Natural killer cell (primary cell): ENCODE data around the gene TMBIM6. TPM values are rescaled to one million over a fixed set of nuclear protein-coding genes. Genes with fewer than 3 reads are reported as not detected.
"Not testable (repeated sequence)": the region's sequence is repeated elsewhere in the genome, so short reads cannot be mapped to it uniquely, and the experiment has no call there.

Experiments used
- ATAC-seq, 3 donors: fragments of 150-1000 bp in 2 of 3; fragments of 200-7000 bp in 1 of 3; cut with Tn5 transposase; 1 replicate in 1 of 3; 2 replicates in 2 of 3; pipeline ENCODE4 v1.10.0; 2021; ENCODE audit warnings: mild to moderate bottlenecking in 2 of 3, moderate library complexity in 2 of 3
- DNase-seq, 2 donors: peaks; one replicate each; pipeline versions ENCODE4 v3.0.0 to v3.0.0-alpha.2; 2013 to 2021; ENCODE audit warnings: mixed read lengths in 1 of 2
- H3K27ac ChIP-seq: one replicate; pipeline ENCODE4 v1.5.1; 2013; ENCODE audit warnings: mild to moderate bottlenecking, low read length
- H3K27me3 ChIP-seq: one replicate; pipeline ENCODE4 v1.6.1; 2013; ENCODE audit warnings: low read length; ENCODE audit not compliant: control insufficient read depth, insufficient read depth
- H3K36me3 ChIP-seq: one replicate; pipeline ENCODE4 v1.6.1; 2013; ENCODE audit warnings: low read length; ENCODE audit not compliant: control insufficient read depth, insufficient read depth
- H3K4me1 ChIP-seq: one replicate; pipeline ENCODE4 v1.6.1; 2013; ENCODE audit warnings: low read length; ENCODE audit not compliant: control insufficient read depth, insufficient read depth
- H3K4me3 ChIP-seq: one replicate; pipeline ENCODE4 v1.5.1; 2013; ENCODE audit warnings: low read length
- H3K9me3 ChIP-seq: one replicate; pipeline ENCODE4 v1.6.1; 2013; ENCODE audit warnings: low read length; ENCODE audit not compliant: control insufficient read depth, insufficient read depth
- H3K27ac Mint-ChIP-seq, 2 donors: one replicate each; pipeline ENCODE4 v1.8.0; 2022; ENCODE audit warnings: mild to moderate bottlenecking in 2 of 2, mixed read lengths in 2 of 2, moderate library complexity in 1 of 2
- H3K27me3 Mint-ChIP-seq, 2 donors: one replicate each; pipeline ENCODE4 v1.8.0; 2022; ENCODE audit warnings: low read depth in 2 of 2, mixed read lengths in 2 of 2
- H3K36me3 Mint-ChIP-seq: one replicate; pipeline ENCODE4 v1.8.0; 2022; ENCODE audit warnings: mixed read lengths
- H3K4me1 Mint-ChIP-seq, 2 donors: one replicate each; pipeline ENCODE4 v1.8.0; 2022; ENCODE audit warnings: mixed read lengths in 2 of 2
- H3K4me3 Mint-ChIP-seq: one replicate; pipeline ENCODE4 v1.8.0; 2022; ENCODE audit warnings: mild to moderate bottlenecking, moderate library complexity, mixed read lengths
- H3K9me3 Mint-ChIP-seq, 2 donors: one replicate each; pipeline ENCODE4 v1.8.0; 2022; ENCODE audit warnings: mixed read lengths in 2 of 2
- WGBS: methylation state at CpG from one replicate; pipeline ENCODE4 v1.1.7; 2013; ENCODE audit warnings: missing lambda C conversion rate; ENCODE audit not compliant: insufficient coverage; 5-methylcytosine and 5-hydroxymethylcytosine counted together
- intact Hi-C: fragments of 100-400 bp; cut with micrococcal nuclease; formaldehyde crosslinking; loops from one replicate; pipeline ENCODE4 v1.14.2; 2022
- total RNA-seq, 4 donors: library from RNA; stranded (reverse); fragments of 120-200 nt in 1 of 4; gene quantifications; one replicate each; pipeline versions ENCODE4 v1.2.3 to v1.2.4, GENCODE V29; 2013 to 2022
- TF ChIP-seq, protein P1 (sequence below): fragments of 200-600 bp; IDR thresholded peaks from one replicate; pipeline ENCODE4 v1.8.0; 2022; ENCODE audit warnings: antibody characterized with exemption

The TMBIM6 gene
- total RNA-seq, 3 donors from 2014 or later (not counting 1 experiment from before 2014, with no cell fraction given): 326 to 375 (median 366) TPM

DNA sequence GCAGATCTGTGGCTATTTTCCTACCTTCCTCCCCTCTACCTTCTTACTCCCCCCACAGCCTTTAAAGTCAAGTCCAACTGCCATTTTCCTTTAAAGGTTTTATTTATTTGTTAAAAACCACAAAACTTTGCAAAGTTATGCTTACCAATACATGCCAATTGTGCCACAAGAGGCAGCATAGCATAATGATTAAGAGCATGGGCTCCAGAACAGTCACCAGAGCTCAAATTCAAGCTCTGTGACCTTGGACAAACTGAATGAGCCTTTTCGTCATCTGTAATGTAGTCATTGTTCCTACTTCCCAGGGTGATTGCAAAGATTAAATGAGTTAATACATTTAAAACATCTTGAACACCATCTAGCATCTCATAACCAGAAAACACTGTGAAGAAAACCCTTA, 21.1 kb upstream of the TMBIM6 start:
- WGBS: no CpG with 5 or more reads among the region's 1 CpG
- peak in 1 of 2 donors; percentile 34 for DNase-seq
- intact Hi-C loops: no loop called here
- Mint-ChIP-seq H3K4me3 (no peak overlapping the region), H3K36me3 (no peaks in the 10 kb centered on the region), H3K9me3 (no peaks in the 10 kb centered on the region), H3K27me3 (peaks cover 0 to 14% of the 10 kb centered on the region in 2 donors), H3K4me1 (peaks cover 0 to 11% of the 10 kb centered on the region in 2 donors), H3K27ac (no peak overlapping the region)
- TF ChIP-seq, protein P1, sequence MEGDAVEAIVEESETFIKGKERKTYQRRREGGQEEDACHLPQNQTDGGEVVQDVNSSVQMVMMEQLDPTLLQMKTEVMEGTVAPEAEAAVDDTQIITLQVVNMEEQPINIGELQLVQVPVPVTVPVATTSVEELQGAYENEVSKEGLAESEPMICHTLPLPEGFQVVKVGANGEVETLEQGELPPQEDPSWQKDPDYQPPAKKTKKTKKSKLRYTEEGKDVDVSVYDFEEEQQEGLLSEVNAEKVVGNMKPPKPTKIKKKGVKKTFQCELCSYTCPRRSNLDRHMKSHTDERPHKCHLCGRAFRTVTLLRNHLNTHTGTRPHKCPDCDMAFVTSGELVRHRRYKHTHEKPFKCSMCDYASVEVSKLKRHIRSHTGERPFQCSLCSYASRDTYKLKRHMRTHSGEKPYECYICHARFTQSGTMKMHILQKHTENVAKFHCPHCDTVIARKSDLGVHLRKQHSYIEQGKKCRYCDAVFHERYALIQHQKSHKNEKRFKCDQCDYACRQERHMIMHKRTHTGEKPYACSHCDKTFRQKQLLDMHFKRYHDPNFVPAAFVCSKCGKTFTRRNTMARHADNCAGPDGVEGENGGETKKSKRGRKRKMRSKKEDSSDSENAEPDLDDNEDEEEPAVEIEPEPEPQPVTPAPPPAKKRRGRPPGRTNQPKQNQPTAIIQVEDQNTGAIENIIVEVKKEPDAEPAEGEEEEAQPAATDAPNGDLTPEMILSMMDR: no peak
- ATAC-seq: peak in 1 of 3 donors; percentile 45
- Histone ChIP-seq H3K4me3 (no peak overlapping the region), H3K9me3 (no peaks in the 10 kb centered on the region), H3K4me1 (no peaks in the 10 kb centered on the region), H3K27me3 (peaks cover 3% of the 10 kb centered on the region), H3K36me3 (no peaks in the 10 kb centered on the region), H3K27ac (no peak overlapping the region)

DNA sequence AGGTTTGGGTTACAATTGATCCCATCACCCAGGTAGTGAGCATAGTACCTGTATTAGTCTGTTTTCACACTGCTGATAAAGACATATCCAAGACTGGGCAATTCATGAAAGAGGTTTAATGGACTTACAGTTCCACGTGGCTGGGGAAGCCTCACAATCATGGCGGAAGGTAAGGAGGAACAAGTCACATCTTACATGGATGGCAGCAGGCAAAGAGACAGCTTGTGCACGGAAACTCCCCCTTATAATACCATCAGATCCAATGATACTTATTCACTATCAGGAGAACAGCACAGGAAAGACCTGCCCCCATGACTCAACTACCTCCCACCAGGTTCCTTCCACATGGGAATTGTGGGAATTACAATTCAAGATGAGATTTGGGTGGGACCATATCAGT, 20.0 kb upstream of the TMBIM6 start:
- H3K4me1 ChIP-seq, H3K4me3 Mint-ChIP-seq, H3K36me3 ChIP-seq, intact Hi-C loops, ATAC-seq, H3K4me3 ChIP-seq, H3K9me3 Mint-ChIP-seq, H3K9me3 ChIP-seq, H3K27ac ChIP-seq, H3K27me3 ChIP-seq, DNase-seq, H3K36me3 Mint-ChIP-seq, H3K27ac Mint-ChIP-seq: not testable (repeated sequence)
- WGBS: 89% methylated on average over 3 of the region's 3 CpGs
- Mint-ChIP-seq H3K27me3 (peaks cover 0 to 14% of the 10 kb centered on the region in 2 donors), H3K4me1 (peaks cover 0 to 11% of the 10 kb centered on the region in 2 donors)

DNA sequence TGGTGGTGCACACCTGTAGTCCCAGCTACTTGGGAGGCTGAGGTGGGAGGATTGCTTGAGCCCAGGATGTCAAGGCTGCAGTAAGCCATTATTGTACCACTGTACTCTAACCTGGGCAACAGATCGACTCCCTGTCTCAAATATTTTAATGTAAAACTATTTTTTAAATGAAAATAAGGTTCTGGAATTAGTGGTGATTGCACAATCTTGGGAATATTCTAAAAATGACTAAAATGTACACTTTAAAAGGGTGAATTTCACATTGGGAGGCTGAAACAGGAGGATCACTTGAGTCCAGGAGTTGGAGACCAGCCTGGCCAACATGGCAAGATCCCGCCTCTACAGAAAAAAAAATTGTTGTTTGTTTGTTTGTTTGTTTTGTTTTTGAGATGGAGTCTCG, 12.9 kb upstream of the TMBIM6 start:
- H3K4me1 Mint-ChIP-seq: no peaks in the 10 kb centered on the region
- intact Hi-C loops: no loop called here

DNA sequence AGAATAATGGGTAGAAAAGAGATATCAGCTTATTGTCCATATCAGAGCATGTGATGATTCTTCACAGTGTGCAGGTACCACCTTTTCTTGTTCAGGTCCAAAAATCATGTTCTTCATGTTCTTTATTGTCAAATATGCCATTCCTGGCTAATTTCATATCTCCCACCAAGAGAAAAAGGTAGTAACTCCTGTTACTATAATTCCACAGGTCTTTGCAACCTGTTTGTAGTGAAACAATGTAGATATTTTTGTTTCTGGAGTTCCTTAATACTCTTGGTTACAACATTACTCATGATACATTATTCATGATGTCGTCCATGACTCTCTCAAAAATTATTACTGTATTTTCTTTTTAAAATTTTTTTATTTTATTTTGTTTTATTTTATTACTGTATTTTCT, 11.3 kb upstream of the TMBIM6 start:
- no peak for ATAC-seq
- Mint-ChIP-seq H3K4me1 (no peaks in the 10 kb centered on the region), H3K4me3 (no peak overlapping the region), H3K27ac (no peak overlapping the region), H3K36me3 (peaks cover 4% of the 10 kb centered on the region), H3K27me3 (peaks cover 13 to 14% of the 10 kb centered on the region in 2 donors), H3K9me3 (no peaks in the 10 kb centered on the region)
- Histone ChIP-seq H3K9me3 (no peaks in the 10 kb centered on the region), H3K4me3 (no peak overlapping the region), H3K4me1 (no peaks in the 10 kb centered on the region), H3K36me3 (no peaks in the 10 kb centered on the region), H3K27ac (no peak overlapping the region), H3K27me3 (no peaks in the 10 kb centered on the region)
- TF ChIP-seq, protein P1: no peak
- intact Hi-C loops: no loop called here
- no CpG with 5 or more reads among the region's 1 CpG for WGBS
- DNase-seq: no peak

More for the DNA sequence above, 12.9 kb upstream of the TMBIM6 start:
- WGBS: 91% methylated on average over 2 of the region's 3 CpGs
- Histone ChIP-seq H3K4me1 (no peaks in the 10 kb centered on the region), H3K27ac (no peak overlapping the region), H3K9me3 (no peaks in the 10 kb centered on the region), H3K4me3 (no peak overlapping the region), H3K27me3 (peaks cover 3% of the 10 kb centered on the region), H3K36me3 (no peaks in the 10 kb centered on the region)
- no peak for ATAC-seq
- Mint-ChIP-seq H3K27me3 (peaks cover 13 to 14% of the 10 kb centered on the region in 2 donors), H3K9me3 (no peaks in the 10 kb centered on the region), H3K4me3 (no peak overlapping the region), H3K27ac (no peak overlapping the region), H3K36me3 (no peaks in the 10 kb centered on the region)
- DNase-seq: no peak
- TF ChIP-seq, protein P1: no peak
